Measurements from ENCODE around the gene ZIM2.

Gene ZIM2

GRCh38 chr19:56811480-56811879 is 29.0 kb downstream of the ZIM2 start:
- DNase-seq (ENCODE audit: low read depth) = no peak
- TF ChIP-seq CTCF (IDR thresholded peaks at IDR 0.05; ENCODE audit: insufficient read depth, low read depth, low read length, missing control alignments) = no peak

GRCh38 chr19:56810260-56810659 is 30.3 kb downstream of the ZIM2 start:
- TF ChIP-seq CTCF (IDR thresholded peaks at IDR 0.05; ENCODE audit: insufficient read depth, low read depth, low read length, missing control alignments) = no peak
- H3K4me3 ChIP-seq (ENCODE audit: low read length) = no peak overlapping the region
- DNase-seq (ENCODE audit: low read depth) = no peak

More at GRCh38 chr19:56811480-56811879, 29.0 kb downstream of the ZIM2 start:
- H3K4me3 ChIP-seq (ENCODE audit: low read length) = no peak overlapping the region

- no peak for TF ChIP-seq CTCF (IDR thresholded peaks at IDR 0.05; ENCODE audit: insufficient read depth, low read depth, low read length, missing control alignments)
- H3K4me3 ChIP-seq (ENCODE audit: low read length) = no peak overlapping the region
- DNase-seq (ENCODE audit: low read depth) = no peak
Observed at GRCh38 chr19:56808717-56809392, 31.7 kb downstream of the ZIM2 start.

GRCh38 chr19:56806639-56807038 is 33.9 kb downstream of the ZIM2 start:
- TF ChIP-seq CTCF (IDR thresholded peaks at IDR 0.05; ENCODE audit: insufficient read depth, low read depth, low read length, missing control alignments) = no peak
- H3K4me3 ChIP-seq (ENCODE audit: low read length) = no peak overlapping the region
- DNase-seq (ENCODE audit: low read depth) = no peak

- H3K4me3 ChIP-seq (ENCODE audit: low read length) = no peak overlapping the region
- TF ChIP-seq CTCF (IDR thresholded peaks at IDR 0.05; ENCODE audit: insufficient read depth, low read depth, low read length, missing control alignments) = no peak
Observed at GRCh38 chr19:56778351-56778750, 62.2 kb downstream of the ZIM2 start.

GRCh38 chr19:56769650-56770049 is 70.9 kb downstream of the ZIM2 start:
- no peak overlapping the region for H3K4me3 ChIP-seq (ENCODE audit: low read length)
- no peak for TF ChIP-seq CTCF (IDR thresholded peaks at IDR 0.05; ENCODE audit: insufficient read depth, low read depth, low read length, missing control alignments)
- no peak for DNase-seq (ENCODE audit: low read depth)

More at GRCh38 chr19:56778351-56778750, 62.2 kb downstream of the ZIM2 start:
- no peak for DNase-seq (ENCODE audit: low read depth)

GRCh38 chr19:56765137-56765536 is 75.4 kb downstream of the ZIM2 start:
- DNase-seq (ENCODE audit: low read depth) = peak; percentile 17
- H3K4me3 ChIP-seq (ENCODE audit: low read length) = no peak overlapping the region
- TF ChIP-seq CTCF (IDR thresholded peaks at IDR 0.05; ENCODE audit: insufficient read depth, low read depth, low read length, missing control alignments) = no peak

Measured in epithelial cell of esophagus (primary cell).